Measurements from ENCODE around the gene SLAMF7. TPM values are rescaled to one million over a fixed set of nuclear protein-coding genes. Genes with fewer than 3 reads are reported as not detected.
A peak's percentile ranks its signal among the peaks of the same experiment; 100 is the strongest.
"Not testable (repeated sequence)": the region's sequence is repeated elsewhere in the genome, so short reads cannot be mapped to it uniquely, and the experiment has no call there.

SLAMF7 gene, protein sequence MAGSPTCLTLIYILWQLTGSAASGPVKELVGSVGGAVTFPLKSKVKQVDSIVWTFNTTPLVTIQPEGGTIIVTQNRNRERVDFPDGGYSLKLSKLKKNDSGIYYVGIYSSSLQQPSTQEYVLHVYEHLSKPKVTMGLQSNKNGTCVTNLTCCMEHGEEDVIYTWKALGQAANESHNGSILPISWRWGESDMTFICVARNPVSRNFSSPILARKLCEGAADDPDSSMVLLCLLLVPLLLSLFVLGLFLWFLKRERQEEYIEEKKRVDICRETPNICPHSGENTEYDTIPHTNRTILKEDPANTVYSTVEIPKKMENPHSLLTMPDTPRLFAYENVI
- total RNA-seq, result 1 to 10 TPM; 1.0 to 1.1 TPM
- polyA plus RNA-seq, result 1 to 10 TPM in 1 of 2 donors, under 1 TPM in 1; 0.80 to 2.9 TPM

DNA sequence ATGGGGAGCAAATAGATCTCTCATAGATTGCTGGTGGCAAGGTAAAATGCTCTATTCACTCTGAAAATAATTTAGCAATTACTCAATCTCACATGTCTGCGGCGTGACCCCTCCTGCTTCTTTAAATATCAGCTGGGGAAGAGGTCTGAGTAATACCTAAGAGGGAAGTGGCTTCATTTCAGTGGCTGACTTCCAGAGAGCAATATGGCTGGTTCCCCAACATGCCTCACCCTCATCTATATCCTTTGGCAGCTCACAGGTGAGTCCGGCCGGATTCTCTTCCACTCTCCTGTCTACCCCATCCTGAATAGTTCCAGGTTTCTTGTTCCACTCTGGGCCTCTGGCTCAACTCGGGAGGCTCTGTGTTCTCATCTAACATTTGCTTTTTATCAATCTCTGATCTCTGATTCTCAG, at the start of gene SLAMF7:
TSS of gene SLAMF7 (plus strand) at position 150 of the 414 bp plus-strand sequence. CDS start at position 205, 55 bp downstream.
- Histone ChIP-seq H3K27me3 (ENCODE audit: control insufficient read depth in 4 of 4, insufficient read depth in 4 of 4, low read length in 3 of 4) (no peaks in the 10 kb centered on the region), H3K36me3 (ENCODE audit: control insufficient read depth in 4 of 4, insufficient read depth in 3 of 4, low read depth in 1 of 4, low read length in 3 of 4) (no peaks in the 10 kb centered on the region), H3K27ac (ENCODE audit: low read depth in 1 of 2, low read length in 2 of 2) (peak within 1 kb of the TSS in 1 of 2 donors; percentile 39), H3K4me3 (ENCODE audit: low read depth in 1 of 3, low read length in 3 of 3) (no peak within 1 kb of the TSS), H3K4me1 (ENCODE audit: control insufficient read depth in 4 of 4, insufficient read depth in 4 of 4, low read length in 3 of 4) (no peaks in the 10 kb centered on the region), H3K9ac (ENCODE audit: low read depth in 1 of 2, low read length in 2 of 2) (peak within 1 kb of the TSS in 1 of 2 donors; percentile 3), H3K9me3 (ENCODE audit: control insufficient read depth in 4 of 4, low read length in 3 of 4) (peaks cover 0 to 3% (median under 1%) of the 10 kb centered on the region in 4 donors)
- DNase-seq (ENCODE audit: low spot score), result no peak
- TF ChIP-seq RXRA (IDR thresholded peaks at IDR 0.05), result no peak
- peak; percentile 22 for TF ChIP-seq YY1 (IDR thresholded peaks at IDR 0.05)
- 75% methylated on average over 5 of the region's 5 CpGs for WGBS

DNA sequence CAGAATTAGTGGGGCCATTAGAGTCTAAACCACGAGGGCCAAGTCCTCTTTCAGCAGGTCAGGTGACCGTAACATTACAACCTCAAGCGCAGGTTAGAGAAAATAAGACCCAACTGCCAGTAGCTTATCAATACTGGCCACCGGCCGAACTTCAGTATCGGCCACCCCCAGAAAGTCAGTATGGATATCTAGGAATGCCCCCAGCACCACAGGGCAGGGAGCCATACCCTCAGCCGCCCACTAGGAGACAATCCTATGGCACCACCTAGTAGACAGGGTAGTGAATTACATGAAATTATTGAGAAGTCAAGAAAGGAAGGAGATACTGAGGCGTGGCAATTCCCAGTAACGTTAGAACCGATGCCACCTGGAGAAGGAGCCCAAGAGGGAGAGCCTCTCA, 46.7 kb upstream of the SLAMF7 start:
- H3K27ac ChIP-seq (ENCODE audit: low read depth in 1 of 2, low read length in 2 of 2); H3K9ac ChIP-seq (ENCODE audit: low read depth in 1 of 2, low read length in 2 of 2); H3K27me3 ChIP-seq (ENCODE audit: control insufficient read depth in 4 of 4, insufficient read depth in 4 of 4, low read length in 3 of 4); H3K36me3 ChIP-seq (ENCODE audit: control insufficient read depth in 4 of 4, insufficient read depth in 3 of 4, low read depth in 1 of 4, low read length in 3 of 4); H3K9me3 ChIP-seq (ENCODE audit: control insufficient read depth in 4 of 4, low read length in 3 of 4); H3K4me1 ChIP-seq (ENCODE audit: control insufficient read depth in 4 of 4, insufficient read depth in 4 of 4, low read length in 3 of 4); DNase-seq (ENCODE audit: low spot score); H3K4me3 ChIP-seq (ENCODE audit: low read depth in 1 of 3, low read length in 3 of 3): not testable (repeated sequence)
- whole genome bisulfite sequencing, result 82% methylated on average over 10 of the region's 10 CpGs
- peak; percentile 27 to 45 for TF ChIP-seq RAD21 (IDR thresholded peaks at IDR 0.05)
- TF ChIP-seq, protein P1, sequence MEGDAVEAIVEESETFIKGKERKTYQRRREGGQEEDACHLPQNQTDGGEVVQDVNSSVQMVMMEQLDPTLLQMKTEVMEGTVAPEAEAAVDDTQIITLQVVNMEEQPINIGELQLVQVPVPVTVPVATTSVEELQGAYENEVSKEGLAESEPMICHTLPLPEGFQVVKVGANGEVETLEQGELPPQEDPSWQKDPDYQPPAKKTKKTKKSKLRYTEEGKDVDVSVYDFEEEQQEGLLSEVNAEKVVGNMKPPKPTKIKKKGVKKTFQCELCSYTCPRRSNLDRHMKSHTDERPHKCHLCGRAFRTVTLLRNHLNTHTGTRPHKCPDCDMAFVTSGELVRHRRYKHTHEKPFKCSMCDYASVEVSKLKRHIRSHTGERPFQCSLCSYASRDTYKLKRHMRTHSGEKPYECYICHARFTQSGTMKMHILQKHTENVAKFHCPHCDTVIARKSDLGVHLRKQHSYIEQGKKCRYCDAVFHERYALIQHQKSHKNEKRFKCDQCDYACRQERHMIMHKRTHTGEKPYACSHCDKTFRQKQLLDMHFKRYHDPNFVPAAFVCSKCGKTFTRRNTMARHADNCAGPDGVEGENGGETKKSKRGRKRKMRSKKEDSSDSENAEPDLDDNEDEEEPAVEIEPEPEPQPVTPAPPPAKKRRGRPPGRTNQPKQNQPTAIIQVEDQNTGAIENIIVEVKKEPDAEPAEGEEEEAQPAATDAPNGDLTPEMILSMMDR (IDR thresholded peaks at IDR 0.05; ENCODE audit: low read depth, low read length, missing input control), result peak; percentile 30

DNA sequence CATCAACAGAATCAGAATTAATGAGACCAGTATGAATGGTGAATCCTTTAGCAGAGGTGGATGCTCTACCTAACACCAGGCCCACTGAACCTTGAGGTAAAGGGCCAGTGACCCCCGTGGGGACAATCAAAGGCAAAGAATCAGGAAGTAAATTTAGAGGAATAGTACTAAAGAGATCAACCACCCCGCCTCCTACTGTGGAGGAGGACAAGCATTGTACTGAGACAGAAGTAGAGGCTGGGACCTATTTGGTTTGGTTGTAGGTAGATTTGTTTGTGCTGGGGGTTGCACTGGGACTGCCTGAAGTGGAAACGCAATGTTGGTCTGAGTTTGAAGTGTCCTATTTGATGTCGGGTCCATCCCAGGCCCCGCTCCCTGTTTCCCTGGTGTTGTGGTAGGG, 36.9 kb upstream of the SLAMF7 start:
- WGBS, result 84% methylated on average over 5 of the region's 5 CpGs
- TF ChIP-seq, protein P2, sequence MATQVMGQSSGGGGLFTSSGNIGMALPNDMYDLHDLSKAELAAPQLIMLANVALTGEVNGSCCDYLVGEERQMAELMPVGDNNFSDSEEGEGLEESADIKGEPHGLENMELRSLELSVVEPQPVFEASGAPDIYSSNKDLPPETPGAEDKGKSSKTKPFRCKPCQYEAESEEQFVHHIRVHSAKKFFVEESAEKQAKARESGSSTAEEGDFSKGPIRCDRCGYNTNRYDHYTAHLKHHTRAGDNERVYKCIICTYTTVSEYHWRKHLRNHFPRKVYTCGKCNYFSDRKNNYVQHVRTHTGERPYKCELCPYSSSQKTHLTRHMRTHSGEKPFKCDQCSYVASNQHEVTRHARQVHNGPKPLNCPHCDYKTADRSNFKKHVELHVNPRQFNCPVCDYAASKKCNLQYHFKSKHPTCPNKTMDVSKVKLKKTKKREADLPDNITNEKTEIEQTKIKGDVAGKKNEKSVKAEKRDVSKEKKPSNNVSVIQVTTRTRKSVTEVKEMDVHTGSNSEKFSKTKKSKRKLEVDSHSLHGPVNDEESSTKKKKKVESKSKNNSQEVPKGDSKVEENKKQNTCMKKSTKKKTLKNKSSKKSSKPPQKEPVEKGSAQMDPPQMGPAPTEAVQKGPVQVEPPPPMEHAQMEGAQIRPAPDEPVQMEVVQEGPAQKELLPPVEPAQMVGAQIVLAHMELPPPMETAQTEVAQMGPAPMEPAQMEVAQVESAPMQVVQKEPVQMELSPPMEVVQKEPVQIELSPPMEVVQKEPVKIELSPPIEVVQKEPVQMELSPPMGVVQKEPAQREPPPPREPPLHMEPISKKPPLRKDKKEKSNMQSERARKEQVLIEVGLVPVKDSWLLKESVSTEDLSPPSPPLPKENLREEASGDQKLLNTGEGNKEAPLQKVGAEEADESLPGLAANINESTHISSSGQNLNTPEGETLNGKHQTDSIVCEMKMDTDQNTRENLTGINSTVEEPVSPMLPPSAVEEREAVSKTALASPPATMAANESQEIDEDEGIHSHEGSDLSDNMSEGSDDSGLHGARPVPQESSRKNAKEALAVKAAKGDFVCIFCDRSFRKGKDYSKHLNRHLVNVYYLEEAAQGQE (IDR thresholded peaks at IDR 0.05), result no peak
- no peak for TF ChIP-seq RXRA (IDR thresholded peaks at IDR 0.05)
- TF ChIP-seq, protein P3, sequence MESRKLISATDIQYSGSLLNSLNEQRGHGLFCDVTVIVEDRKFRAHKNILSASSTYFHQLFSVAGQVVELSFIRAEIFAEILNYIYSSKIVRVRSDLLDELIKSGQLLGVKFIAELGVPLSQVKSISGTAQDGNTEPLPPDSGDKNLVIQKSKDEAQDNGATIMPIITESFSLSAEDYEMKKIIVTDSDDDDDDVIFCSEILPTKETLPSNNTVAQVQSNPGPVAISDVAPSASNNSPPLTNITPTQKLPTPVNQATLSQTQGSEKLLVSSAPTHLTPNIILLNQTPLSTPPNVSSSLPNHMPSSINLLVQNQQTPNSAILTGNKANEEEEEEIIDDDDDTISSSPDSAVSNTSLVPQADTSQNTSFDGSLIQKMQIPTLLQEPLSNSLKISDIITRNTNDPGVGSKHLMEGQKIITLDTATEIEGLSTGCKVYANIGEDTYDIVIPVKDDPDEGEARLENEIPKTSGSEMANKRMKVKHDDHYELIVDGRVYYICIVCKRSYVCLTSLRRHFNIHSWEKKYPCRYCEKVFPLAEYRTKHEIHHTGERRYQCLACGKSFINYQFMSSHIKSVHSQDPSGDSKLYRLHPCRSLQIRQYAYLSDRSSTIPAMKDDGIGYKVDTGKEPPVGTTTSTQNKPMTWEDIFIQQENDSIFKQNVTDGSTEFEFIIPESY (IDR thresholded peaks at IDR 0.05), result no peak
- no peak for TF ChIP-seq HNF4G (IDR thresholded peaks at IDR 0.05)
- TF ChIP-seq TAF1 (conservative IDR thresholded peaks at IDR 0.05), result no peak
- TF ChIP-seq YY1 (IDR thresholded peaks at IDR 0.05), result no peak
- no peak for TF ChIP-seq FOXA1 (IDR thresholded peaks at IDR 0.05)
- TF ChIP-seq HNF4A (conservative IDR thresholded peaks at IDR 0.05), result no peak
- TF ChIP-seq, protein P1 (IDR thresholded peaks at IDR 0.05; ENCODE audit: low read depth, low read length, missing input control), result no peak
- DNase-seq (ENCODE audit: low spot score), result no peak
- H3K27me3 ChIP-seq (ENCODE audit: control insufficient read depth in 4 of 4, insufficient read depth in 4 of 4, low read length in 3 of 4), result no peaks in the 10 kb centered on the region
- H3K9me3 ChIP-seq (ENCODE audit: control insufficient read depth in 4 of 4, low read length in 3 of 4), result no peaks in the 10 kb centered on the region
- no peak overlapping the region for H3K9ac ChIP-seq (ENCODE audit: low read depth in 1 of 2, low read length in 2 of 2)
- H3K27ac ChIP-seq (ENCODE audit: low read depth in 1 of 2, low read length in 2 of 2), result no peak overlapping the region
- H3K4me1 ChIP-seq (ENCODE audit: control insufficient read depth in 4 of 4, insufficient read depth in 4 of 4, low read length in 3 of 4), result no peaks in the 10 kb centered on the region
- H3K4me3 ChIP-seq (ENCODE audit: low read depth in 1 of 3, low read length in 3 of 3), result no peak overlapping the region
- H3K36me3 ChIP-seq (ENCODE audit: control insufficient read depth in 4 of 4, insufficient read depth in 3 of 4, low read depth in 1 of 4, low read length in 3 of 4), result no peaks in the 10 kb centered on the region

Data from liver (tissue), 9 donors.